GM12878 (cell line): Measurements from ENCODE around the gene CACNA2D1. TPM values are rescaled to one million over a fixed set of nuclear protein-coding genes. Genes with fewer than 3 reads are reported as not detected.

ENCODE experiments used
- ATAC-seq: fragments of 200-7000 bp; cut with Tn5 transposase; 3 replicates; pipeline ENCODE4 v1.9.1; 2020; ENCODE audit warnings: mild to moderate bottlenecking, moderate library complexity
- BruUV-seq: library from RNA; stranded (reverse); fragments of 400-500 nt; replicated peaks from 2 replicates; lab custom pipeline; 2021; lab: Mats Ljungman, UMichigan
- CTCF ChIA-PET: fragments of 300-600 bp; sonication (Branson Sonifier 250); formaldehyde crosslinking; extraction: SDS; loops from one replicate; lab custom pipeline; 2021; ENCODE audit warnings: inconsistent platforms; lab: Yijun Ruan, JAX
- POLR2A ChIA-PET: fragments of 350-600 bp; formaldehyde crosslinking; extraction: SDS; loops from one replicate; lab custom pipeline; 2021; ENCODE audit warnings: inconsistent platforms; lab: Charles Lee
- RAD21 ChIA-PET: fragments of 300-600 bp; sonication (Branson Sonifier 250); formaldehyde crosslinking; loops from one replicate; lab custom pipeline; 2023; ENCODE audit warnings: antibody characterized with exemption; ENCODE audit not compliant: unreplicated experiment; lab: Charles Lee
- SMC1A ChIA-PET: fragments of 300-600 bp; sonication (Branson Sonifier 250); formaldehyde crosslinking; loops from one replicate; lab custom pipeline; 2023; ENCODE audit not compliant: unreplicated experiment, uncharacterized antibody; lab: Charles Lee
- DNase-seq: peaks from one replicate; pipeline ENCODE4 v3.0.0-alpha.2; 2011; ENCODE audit warnings: low read depth, low spot score
- FAIRE-seq: peaks from 3 replicates; lab custom pipeline; 2011; peaks lifted over from hg19 to GRCh38; lab: Jason Lieb, UNC
- H2AFZ ChIP-seq: 2 replicates; pipeline ENCODE4 v1.6.0; 2011; ENCODE audit warnings: low read depth, low read length, control low read depth; ENCODE audit not compliant: control insufficient read depth
- H3K27ac ChIP-seq: 2 replicates; pipeline ENCODE4 v1.5.1; 2011; ENCODE audit warnings: control low read depth; ENCODE audit not compliant: control insufficient read depth, insufficient read depth
- H3K27me3 ChIP-seq, 2 experiments: replicated peaks in 1 of 2; 2 replicates each; pipeline versions ENCODE4 v1.6.0 to v1.6.1; 2011; ENCODE audit warnings: low read length in 1 of 2; ENCODE audit not compliant: control insufficient read depth in 2 of 2, insufficient read depth in 2 of 2
- H3K36me3 ChIP-seq, 2 experiments: 2 replicates each; pipeline ENCODE4 v1.5.1; 2011; ENCODE audit warnings: low read length in 1 of 2; ENCODE audit not compliant: control insufficient read depth in 2 of 2, insufficient read depth in 2 of 2
- H3K4me1 ChIP-seq: 2 replicates; pipeline ENCODE4 v1.6.1; 2011; ENCODE audit warnings: mild to moderate bottlenecking, low read length, moderate library complexity, mixed read lengths; ENCODE audit not compliant: control insufficient read depth, insufficient read depth
- H3K4me2 ChIP-seq: 2 replicates; pipeline ENCODE4 v1.6.0; 2011; ENCODE audit warnings: control low read depth; ENCODE audit not compliant: control insufficient read depth, insufficient read depth
- H3K4me3 ChIP-seq: fragments of 200-600 bp; sonication (generic); 2 replicates; pipeline ENCODE4 v1.5.1; 2016
- H3K79me2 ChIP-seq: 2 replicates; pipeline ENCODE4 v1.6.0; 2011; ENCODE audit warnings: low read length; ENCODE audit not compliant: control insufficient read depth, insufficient read depth
- H3K9ac ChIP-seq: 2 replicates; pipeline ENCODE4 v1.8.0; 2011; ENCODE audit warnings: low read length, control low read depth, mixed read lengths; ENCODE audit not compliant: control insufficient read depth, insufficient read depth
- H3K9me3 ChIP-seq: replicated peaks from 3 replicates; pipeline ENCODE4 v1.5.1; 2011; ENCODE audit warnings: mild to moderate bottlenecking, low read length; ENCODE audit not compliant: control insufficient read depth, insufficient read depth
- H4K20me1 ChIP-seq: 2 replicates; pipeline ENCODE4 v1.6.0; 2011; ENCODE audit not compliant: control insufficient read depth, insufficient read depth
- BACH1 ChIP-seq: fragments of 450-650 bp; IDR thresholded peaks from 2 replicates; pipeline ENCODE4 v1.6.1; 2017; ENCODE audit warnings: mild to moderate bottlenecking, borderline replicate concordance
- BHLHE40 ChIP-seq, 2 experiments: fragments of 450-650 bp in 1 of 2; IDR thresholded peaks; 2 replicates each; pipeline ENCODE4 v1.6.1; 2011 to 2017; ENCODE audit warnings: low read depth in 2 of 2, borderline replicate concordance in 1 of 2, improper control_type of control experiment in 1 of 2, low read length in 1 of 2, mild to moderate bottlenecking in 1 of 2
- HCFC1 ChIP-seq: fragments of 150-350 bp; IDR thresholded peaks from 2 replicates; pipeline ENCODE4 v1.6.1; 2014; ENCODE audit warnings: low read length
- PBX3 ChIP-seq: IDR thresholded peaks from 2 replicates; pipeline ENCODE4 v1.6.1; 2011; ENCODE audit warnings: mild to moderate bottlenecking, low read depth, low read length, moderate library complexity; ENCODE audit not compliant: insufficient replicate concordance
- RELA ChIP-seq: fragments of 450-650 bp; IDR thresholded peaks from 2 replicates; pipeline ENCODE4 v1.8.0; 2014; ENCODE audit warnings: borderline replicate concordance; ENCODE audit not compliant: partially characterized antibody
- SREBF1 ChIP-seq: IDR thresholded peaks from 2 replicates; pipeline ENCODE4 v1.6.1; 2012; ENCODE audit warnings: mild to moderate bottlenecking, low read length
- WGBS: methylation state at CpG from one replicate; pipeline ENCODE4 v1.1.6; 2016; ENCODE audit warnings: low lambda C conversion rate; ENCODE audit not compliant: insufficient replicate concordance, insufficient coverage; ENCODE audit errors: missing lambda C conversion rate; 5-methylcytosine and 5-hydroxymethylcytosine counted together
- in situ Hi-C: fragments of 300-500 bp; cut with MboI; formaldehyde crosslinking; loops from 9 replicates; pipeline ENCODE4 v1.14.3; 2018; ENCODE audit warnings: mixed read lengths
- intact Hi-C: fragments of 100-400 bp; cut with micrococcal nuclease; formaldehyde crosslinking; loops from one replicate; pipeline ENCODE4 v1.14.2; 2022; ENCODE audit not compliant: unreplicated experiment
- polyA plus RNA-seq, 11 experiments: library from polyadenylated mRNA; depleted of rRNA in 4 of 11; unstranded in 6 of 11; stranded (reverse) in 5 of 11; fragments of >200 nt; fragmentation: Nextera tagmentation in 4 of 11; fragmentation: Illumina TruSeq in 1 of 11; extraction: Ambion mirVana in 4 of 11; extraction: Trizol in 1 of 11; gene quantifications; 1 replicate in 1 of 11; 2 replicates in 10 of 11; pipeline versions ENCODE4 v1.2.1 to v1.2.3, GENCODE V29; 2011 to 2016; ENCODE audit warnings: inconsistent platforms in 2 of 11, missing spikeins in 2 of 11, low read depth in 1 of 11
- total RNA-seq, 4 experiments: library from RNA; depleted of rRNA in 3 of 4; stranded (reverse); fragments of >200 nt in 3 of 4; fragmentation: Illumina TruSeq in 1 of 4; extraction: Trizol in 1 of 4; gene quantifications; 2 replicates each; pipeline versions ENCODE4 v1.2.1 to v1.2.3, GENCODE V29; 2013 to 2021

The CACNA2D1 gene
- total and polyA plus RNA-seq, 10 of the 15 experiments (the other 5 are each of a cell fraction or from before 2014, with no cell fraction given): 0.14 to 14.8 (median 0.97) TPM

DNA sequence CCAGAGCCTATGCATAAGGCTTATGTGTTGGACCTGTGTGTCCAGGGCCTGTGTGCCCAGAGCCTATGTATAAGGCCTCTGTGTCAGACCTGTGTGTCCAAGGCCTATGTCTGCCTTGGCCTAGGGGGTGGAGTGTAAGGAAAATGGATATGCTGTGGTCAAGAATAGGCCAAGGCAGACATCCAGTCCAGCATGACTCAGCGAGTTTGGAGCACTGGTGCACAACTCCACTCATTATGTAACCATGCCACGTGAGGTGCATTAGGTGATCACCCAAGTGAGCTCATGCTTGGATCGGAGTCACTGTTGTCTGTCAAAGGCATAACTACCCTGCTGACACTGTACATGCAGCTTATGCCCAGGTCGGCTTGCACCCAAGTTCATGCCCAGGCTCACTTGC lies 238.9 kb downstream of the CACNA2D1 start:
- TF ChIP-seq BACH1 (0 out of 2 replicates have a peak, but pooled peaks have one; percentile 55), RELA (no peak), PBX3 (no peak), SREBF1 (no peak), HCFC1 (no peak), BHLHE40 (IDR thresholded peaks at IDR 0.05; ENCODE audit: borderline replicate concordance in 1 of 2, low read depth in 2 of 2, low read length in 1 of 2) (peak in 1 of 2 experiments; percentile 56; a peak in 2 of 4 replicates)
- no peak overlapping the region for H3K4me3 ChIP-seq
- RAD21 ChIA-PET: interaction anchor here (1.1 to 1.2 kb wide), 2 partner anchors 9 to 14 kb away, joined by 3 read pairs; no protein-coding TSS in a partner anchor
- SMC1A ChIA-PET: interaction anchor here (0.6 to 1.0 kb wide), 2 partner anchors 14 to 411 kb away, joined by 3 to 4 read pairs; no protein-coding TSS in a partner anchor
- CTCF ChIA-PET: no interaction called here
- FAIRE-seq (no peak), DNase-seq (no peak), ATAC-seq (peak; percentile 46)
- BruUV-seq: no TSS peak
- WGBS: 0% methylated on average over 4 of the region's 4 CpGs
- no peaks in the 10 kb centered on the region for H3K9me3 ChIP-seq
- POLR2A ChIA-PET: interaction anchor here (1.0 kb wide), 1 partner anchor 11 kb away, joined by 3 read pairs; no protein-coding TSS in a partner anchor
- no peak overlapping the region for H2AFZ ChIP-seq
- H4K20me1 ChIP-seq: no peaks in the 10 kb centered on the region
- H3K9ac ChIP-seq: no peak overlapping the region
- H3K4me2 ChIP-seq: no peak overlapping the region
- in situ Hi-C loops (no loop called here), intact Hi-C loops (no loop called here)
- H3K27ac ChIP-seq: no peak overlapping the region
- no peaks in the 10 kb centered on the region for H3K4me1 ChIP-seq
- H3K27me3 ChIP-seq: no peaks in the 10 kb centered on the region
- no peaks in the 10 kb centered on the region for H3K36me3 ChIP-seq
- no peaks in the 10 kb centered on the region for H3K79me2 ChIP-seq
